ENCODE measurements around the gene FBN2.

GRCh38 chr5:128276537-128277216 lies 261.4 kb downstream of the FBN2 start:
- no peak for TF ChIP-seq CTCF (IDR thresholded peaks at IDR 0.05; ENCODE audit: poor library complexity, severe bottlenecking)
- no peak for TF ChIP-seq TAF1 (IDR thresholded peaks at IDR 0.05; ENCODE audit: low read depth)
- no peak for TF ChIP-seq EZH2 (IDR thresholded peaks at IDR 0.05; ENCODE audit: borderline replicate concordance, insufficient read depth, low read length, poor library complexity, severe bottlenecking)
- no peak for TF ChIP-seq REST (IDR thresholded peaks at IDR 0.05; ENCODE audit: borderline replicate concordance)
- TF ChIP-seq EP300 (conservative IDR thresholded peaks at IDR 0.05; ENCODE audit: poor library complexity, severe bottlenecking), result no peak
- no peak for TF ChIP-seq RAD21 (conservative IDR thresholded peaks at IDR 0.05)
- no peak for TF ChIP-seq POLR2AphosphoS5 (IDR thresholded peaks at IDR 0.05)
- no peak for TF ChIP-seq SMC3 (conservative IDR thresholded peaks at IDR 0.05; ENCODE audit: poor library complexity)
- TF ChIP-seq MXI1 (conservative IDR thresholded peaks at IDR 0.05; ENCODE audit: poor library complexity, severe bottlenecking), result no peak
